ENCODE results near the gene ZCCHC8. TPM values are rescaled to one million over a fixed set of nuclear protein-coding genes. Genes with fewer than 3 reads are reported as not detected.

Gene ZCCHC8
- total RNA-seq, 1 experiment from 2014 or later, result 30.5 TPM

GRCh38 chr12:122503147-122503751 lies 2.5 kb upstream of the ZCCHC8 start:
- no peak overlapping the region for H2AFZ ChIP-seq (ENCODE audit: low read depth, low read length, poor library complexity, severe bottlenecking)
- no TSS peak for BruUV-seq (replicated peaks)

GRCh38 chr12:122501489-122501989 lies 807 bp upstream of the ZCCHC8 start:
- intact Hi-C loops (cut with micrococcal nuclease), result loop anchor here (2.0 kb wide), 1 partner anchor 25 kb away; the partner anchor contains the start of genes KNTC1 and RSRC2
- RAD21 ChIA-PET (ENCODE audit: low non-redundant PET in 1 of 2, low total read pairs in 2 of 2, uncharacterized antibody in 2 of 2, unreplicated experiment in 2 of 2), result no interaction called here
- Histone ChIP-seq H3K27ac (ENCODE audit: low read depth, low read length) (peak overlapping the region; percentile 47), H3K27me3 (ENCODE audit: insufficient read depth, low read length) (no peaks in the 10 kb centered on the region), H3K9me2 (ENCODE audit: insufficient read depth) (no peaks in the 10 kb centered on the region), H3K9ac (ENCODE audit: low read length) (peak overlapping the region; percentile 99), H3K4me1 (ENCODE audit: control insufficient read depth in 1 of 2, insufficient read depth in 2 of 2, low read length in 2 of 2) (peaks cover 10 to 19% of the 10 kb centered on the region in 2 experiments; a peak in 3 of 4 replicates), H3K9me3 (ENCODE audit: control insufficient read depth in 1 of 2, insufficient read depth in 1 of 2, low read depth in 1 of 2, low read length in 2 of 2) (no peaks in the 10 kb centered on the region), H3K4me2 (ENCODE audit: low read length) (peak overlapping the region; percentile 88), H4K20me1 (ENCODE audit: insufficient read depth) (peaks cover 4% of the 10 kb centered on the region; the same call in 1 of the 2 replicates), H3K4me3 (replicated peaks in 1 of 2; ENCODE audit: low read depth in 1 of 2, low read length in 2 of 2) (peak overlapping the region in 1 of 2 experiments; percentile 70; a peak in 1 of 4 replicates), H3K79me2 (ENCODE audit: insufficient read depth, low read length) (peaks cover 45% of the 10 kb centered on the region), H3K36me3 (ENCODE audit: control insufficient read depth in 1 of 2, insufficient read depth in 2 of 2, low read length in 2 of 2) (peaks cover 18 to 27% of the 10 kb centered on the region in 2 experiments), H2AFZ (ENCODE audit: low read depth, low read length, poor library complexity, severe bottlenecking) (no peak overlapping the region)
- no peak for TF ChIP-seq POLR2AphosphoS5 (IDR thresholded peaks at IDR 0.05; ENCODE audit: low read depth, low read length)
- TF ChIP-seq ATF3 (IDR thresholded peaks at IDR 0.05), result no peak
- no peak for TF ChIP-seq EZH2 (IDR thresholded peaks at IDR 0.05)
- TF ChIP-seq, protein P1, sequence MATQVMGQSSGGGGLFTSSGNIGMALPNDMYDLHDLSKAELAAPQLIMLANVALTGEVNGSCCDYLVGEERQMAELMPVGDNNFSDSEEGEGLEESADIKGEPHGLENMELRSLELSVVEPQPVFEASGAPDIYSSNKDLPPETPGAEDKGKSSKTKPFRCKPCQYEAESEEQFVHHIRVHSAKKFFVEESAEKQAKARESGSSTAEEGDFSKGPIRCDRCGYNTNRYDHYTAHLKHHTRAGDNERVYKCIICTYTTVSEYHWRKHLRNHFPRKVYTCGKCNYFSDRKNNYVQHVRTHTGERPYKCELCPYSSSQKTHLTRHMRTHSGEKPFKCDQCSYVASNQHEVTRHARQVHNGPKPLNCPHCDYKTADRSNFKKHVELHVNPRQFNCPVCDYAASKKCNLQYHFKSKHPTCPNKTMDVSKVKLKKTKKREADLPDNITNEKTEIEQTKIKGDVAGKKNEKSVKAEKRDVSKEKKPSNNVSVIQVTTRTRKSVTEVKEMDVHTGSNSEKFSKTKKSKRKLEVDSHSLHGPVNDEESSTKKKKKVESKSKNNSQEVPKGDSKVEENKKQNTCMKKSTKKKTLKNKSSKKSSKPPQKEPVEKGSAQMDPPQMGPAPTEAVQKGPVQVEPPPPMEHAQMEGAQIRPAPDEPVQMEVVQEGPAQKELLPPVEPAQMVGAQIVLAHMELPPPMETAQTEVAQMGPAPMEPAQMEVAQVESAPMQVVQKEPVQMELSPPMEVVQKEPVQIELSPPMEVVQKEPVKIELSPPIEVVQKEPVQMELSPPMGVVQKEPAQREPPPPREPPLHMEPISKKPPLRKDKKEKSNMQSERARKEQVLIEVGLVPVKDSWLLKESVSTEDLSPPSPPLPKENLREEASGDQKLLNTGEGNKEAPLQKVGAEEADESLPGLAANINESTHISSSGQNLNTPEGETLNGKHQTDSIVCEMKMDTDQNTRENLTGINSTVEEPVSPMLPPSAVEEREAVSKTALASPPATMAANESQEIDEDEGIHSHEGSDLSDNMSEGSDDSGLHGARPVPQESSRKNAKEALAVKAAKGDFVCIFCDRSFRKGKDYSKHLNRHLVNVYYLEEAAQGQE (IDR thresholded peaks at IDR 0.05; ENCODE audit: low read depth), result no peak
- no peak for TF ChIP-seq MAX (IDR thresholded peaks at IDR 0.05)
- no peak for TF ChIP-seq FOSL1 (IDR thresholded peaks at IDR 0.05; ENCODE audit: low read depth)
- POLR2A ChIA-PET, result interaction anchor here (0.6 to 3.0 kb wide), 12 partner anchors 10 to 251 kb away, joined by 3 to 22 read pairs (median 4); partner anchors contain the start of genes DENR, KNTC1 and RSRC2
- BruUV-seq (replicated peaks), result TSS peak; percentile 86
- CTCF ChIA-PET, result interaction anchor here (1.2 to 1.6 kb wide), 3 partner anchors 25 to 102 kb away, joined by 4 to 8 read pairs (median 5); partner anchors contain the start of gene RSRC2
- DNase-seq (ENCODE audit: low read depth, low spot score) (no peak), ATAC-seq (no peak)

More at GRCh38 chr12:122503147-122503751, 2.5 kb upstream of the ZCCHC8 start:
- Histone ChIP-seq H3K9me2 (ENCODE audit: insufficient read depth) (no peaks in the 10 kb centered on the region), H3K27me3 (ENCODE audit: insufficient read depth, low read length) (no peaks in the 10 kb centered on the region), H4K20me1 (ENCODE audit: insufficient read depth) (peaks cover 8% of the 10 kb centered on the region; the same call in 1 of the 2 replicates), H3K79me2 (ENCODE audit: insufficient read depth, low read length) (peaks cover 38% of the 10 kb centered on the region), H3K27ac (ENCODE audit: low read depth, low read length) (no peak overlapping the region), H3K4me1 (ENCODE audit: control insufficient read depth in 1 of 2, insufficient read depth in 2 of 2, low read length in 2 of 2) (peaks cover 10 to 19% of the 10 kb centered on the region in 2 experiments; a peak in 3 of 4 replicates), H3K9me3 (ENCODE audit: control insufficient read depth in 1 of 2, insufficient read depth in 1 of 2, low read depth in 1 of 2, low read length in 2 of 2) (no peaks in the 10 kb centered on the region), H3K4me2 (ENCODE audit: low read length) (no peak overlapping the region), H3K9ac (ENCODE audit: low read length) (no peak overlapping the region), H3K4me3 (replicated peaks in 1 of 2; ENCODE audit: low read depth in 1 of 2, low read length in 2 of 2) (no peak overlapping the region), H3K36me3 (ENCODE audit: control insufficient read depth in 1 of 2, insufficient read depth in 2 of 2, low read length in 2 of 2) (peaks cover 35 to 39% of the 10 kb centered on the region in 2 experiments)
- ChIA-PET POLR2A (interaction anchor here (1.8 to 3.0 kb wide), 3 partner anchors 9 to 103 kb away, joined by 8 to 22 read pairs (median 8); partner anchors contain the start of genes KNTC1 and RSRC2), CTCF (interaction anchor here (1.1 kb wide), 1 partner anchor 32 kb away, joined by 3 read pairs; no protein-coding TSS in a partner anchor), RAD21 (ENCODE audit: low non-redundant PET in 1 of 2, low total read pairs in 2 of 2, uncharacterized antibody in 2 of 2, unreplicated experiment in 2 of 2) (no interaction called here)
- TF ChIP-seq POLR2AphosphoS5 (IDR thresholded peaks at IDR 0.05; ENCODE audit: low read depth, low read length) (peak; percentile 20), RAD21 (IDR thresholded peaks at IDR 0.05; ENCODE audit: low read depth) (no peak)
- no peak for ATAC-seq
- no peak for DNase-seq (ENCODE audit: low read depth, low spot score)
- intact Hi-C loops (cut with micrococcal nuclease), result no loop called here

Measured in HCT116 (cell line).